Right lobe of liver (tissue), 6 donors: ENCODE data around the gene RERE. TPM values are rescaled to one million over a fixed set of nuclear protein-coding genes. Genes with fewer than 3 reads are reported as not detected.

Experiments used
- ATAC-seq, 4 donors: fragments of 200-7000 bp; cut with Tn5 transposase; one replicate each; pipeline ENCODE4 v1.9.1; 2020; ENCODE audit warnings: mild to moderate bottlenecking in 4 of 4, moderate library complexity in 4 of 4
- DNase-seq, 3 donors: peaks; one replicate each; pipeline ENCODE4 v3.0.0-alpha.2; 2020
- H3K27ac ChIP-seq, 3 donors: fragments of 200-600 bp; one replicate each; pipeline ENCODE4 v1.8.0; 2022
- H3K27me3 ChIP-seq, 2 donors: fragments of 200-600 bp; one replicate each; pipeline ENCODE4 v1.8.0; 2022
- H3K36me3 ChIP-seq, 4 donors: fragments of 200-600 bp; sonication (generic) in 1 of 4; one replicate each; pipeline versions ENCODE4 v1.5.1 to v1.8.0; 2017 to 2022; ENCODE audit warnings: control low read depth in 1 of 4
- H3K4me1 ChIP-seq, 4 donors: fragments of 200-600 bp; sonication (generic) in 1 of 4; one replicate each; pipeline versions ENCODE4 v1.5.1 to v1.8.0; 2017 to 2022; ENCODE audit warnings: control low read depth in 1 of 4
- H3K4me3 ChIP-seq, 3 donors: fragments of 200-600 bp; one replicate each; pipeline ENCODE4 v1.8.0; 2022
- H3K9me3 ChIP-seq, 4 donors: fragments of 200-600 bp; sonication (generic) in 1 of 4; one replicate each; pipeline versions ENCODE4 v1.5.1 to v1.8.0; 2017 to 2022; ENCODE audit warnings: control low read depth in 1 of 4
- CTCF ChIP-seq, 4 donors: fragments of 200-600 bp in 3 of 4; fragments of 450-650 bp in 1 of 4; IDR thresholded peaks; one replicate each; pipeline versions ENCODE4 v1.5.1 to v1.8.0; 2016 to 2022; ENCODE audit warnings: antibody characterized with exemption in 4 of 4, mild to moderate bottlenecking in 2 of 4
- POLR2A ChIP-seq: fragments of 450-650 bp; IDR thresholded peaks from one replicate; pipeline ENCODE4 v1.6.1; 2017; ENCODE audit warnings: antibody characterized with exemption, mild to moderate bottlenecking
- WGBS: methylation state at CpG from one replicate; pipeline ENCODE4 v1.1.6; 2018; ENCODE audit warnings: low coverage, low lambda C conversion rate; ENCODE audit not compliant: insufficient coverage; ENCODE audit errors: missing lambda C conversion rate; 5-methylcytosine and 5-hydroxymethylcytosine counted together
- intact Hi-C, 2 donors: fragments of 100-400 bp; cut with DNase I; formaldehyde crosslinking; loops; one replicate each; pipeline versions ENCODE4 v1.11.2 to v1.14.1; 2022
- total RNA-seq, 6 experiments: library from RNA; depleted of rRNA in 2 of 6; stranded (reverse); fragments of >200 nt in 2 of 6; fragmentation: NEBNext Ultra II Directional in 3 of 6; extraction: Animal tissue kit (Norgen Biotek cat#: 25700) in 3 of 6; gene quantifications; one replicate each; pipeline versions ENCODE4 v1.1.0 to v1.2.4, GENCODE V29; 2016 to 2023
- donor health status: DM: no; HTN: yes; CAD: no.
- donor health status: DM: no; HTN: no; CAD: no.
- donor health status: DM: no; HTN: no; CAD: no.
- donor health status: DM: no; HTN: yes; CAD: no.
- donor health status: DM: no; HTN: yes; CAD: no.

Gene RERE
- total RNA-seq, 6 experiments from 2014 or later, result 17.5 to 38.4 (median 25.0) TPM

GRCh38 chr1:8520483-8520966 is 296.9 kb downstream of the RERE start:
- ATAC-seq (peak in 1 of 4 donors; percentile 25), DNase-seq (no peak)
- Histone ChIP-seq H3K36me3 (no peaks in the 10 kb centered on the region), H3K4me3 (no peak overlapping the region), H3K4me1 (peaks cover 0 to 24% (median 0%) of the 10 kb centered on the region in 4 donors), H3K9me3 (no peaks in the 10 kb centered on the region), H3K27me3 (no peaks in the 10 kb centered on the region), H3K27ac (no peak overlapping the region)
- TF ChIP-seq CTCF (IDR thresholded peaks at IDR 0.05) (no peak), POLR2A (no peak)
- WGBS, result 68% methylated on average over 5 of the region's 6 CpGs
- intact Hi-C loops, result no loop called here

DNA sequence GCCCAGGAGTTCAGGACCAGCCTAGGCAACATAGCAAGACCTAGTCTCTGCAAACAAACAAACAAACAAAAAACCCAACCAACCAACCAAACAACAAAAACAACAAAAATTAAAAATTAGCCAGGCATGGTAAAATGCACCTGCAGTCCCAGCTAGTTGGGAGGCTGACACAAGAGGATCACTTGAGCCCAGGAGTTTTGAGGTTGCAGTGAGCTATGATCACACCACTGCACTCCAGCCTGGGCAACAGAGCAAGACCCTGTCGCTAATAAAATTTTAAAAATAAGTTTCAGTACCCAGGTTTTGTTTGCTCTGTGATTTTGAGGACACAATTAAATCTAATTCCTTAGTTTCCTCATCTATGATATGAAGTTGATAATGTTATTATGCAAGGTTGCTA is 298.3 kb downstream of the RERE start:
- DNase-seq (no peak), ATAC-seq (no peak)
- Histone ChIP-seq H3K4me1 (peaks cover 0 to 17% (median 0%) of the 10 kb centered on the region in 4 donors), H3K36me3 (no peaks in the 10 kb centered on the region), H3K4me3 (no peak overlapping the region), H3K27me3 (no peaks in the 10 kb centered on the region), H3K27ac (no peak overlapping the region), H3K9me3 (no peaks in the 10 kb centered on the region)
- intact Hi-C loops, result no loop called here
- 90% methylated on average over 1 of the region's 1 CpG for WGBS
- TF ChIP-seq CTCF (IDR thresholded peaks at IDR 0.05) (no peak), POLR2A (no peak)

- H3K4me3 ChIP-seq, result no peak overlapping the region
- 81% methylated on average over 3 of the region's 3 CpGs for WGBS
- peaks cover 0 to 12% (median 0%) of the 10 kb centered on the region in 4 donors for H3K4me1 ChIP-seq
- no peak overlapping the region for H3K27ac ChIP-seq
- intact Hi-C loops, result no loop called here
- ATAC-seq (no peak), DNase-seq (no peak)
- no peaks in the 10 kb centered on the region for H3K27me3 ChIP-seq
- TF ChIP-seq CTCF (IDR thresholded peaks at IDR 0.05), result no peak
- TF ChIP-seq POLR2A, result no peak
- no peaks in the 10 kb centered on the region for H3K9me3 ChIP-seq
- H3K36me3 ChIP-seq, result no peaks in the 10 kb centered on the region
Measured at GRCh38 chr1:8518490-8518801, 299.0 kb downstream of the RERE start.

DNA sequence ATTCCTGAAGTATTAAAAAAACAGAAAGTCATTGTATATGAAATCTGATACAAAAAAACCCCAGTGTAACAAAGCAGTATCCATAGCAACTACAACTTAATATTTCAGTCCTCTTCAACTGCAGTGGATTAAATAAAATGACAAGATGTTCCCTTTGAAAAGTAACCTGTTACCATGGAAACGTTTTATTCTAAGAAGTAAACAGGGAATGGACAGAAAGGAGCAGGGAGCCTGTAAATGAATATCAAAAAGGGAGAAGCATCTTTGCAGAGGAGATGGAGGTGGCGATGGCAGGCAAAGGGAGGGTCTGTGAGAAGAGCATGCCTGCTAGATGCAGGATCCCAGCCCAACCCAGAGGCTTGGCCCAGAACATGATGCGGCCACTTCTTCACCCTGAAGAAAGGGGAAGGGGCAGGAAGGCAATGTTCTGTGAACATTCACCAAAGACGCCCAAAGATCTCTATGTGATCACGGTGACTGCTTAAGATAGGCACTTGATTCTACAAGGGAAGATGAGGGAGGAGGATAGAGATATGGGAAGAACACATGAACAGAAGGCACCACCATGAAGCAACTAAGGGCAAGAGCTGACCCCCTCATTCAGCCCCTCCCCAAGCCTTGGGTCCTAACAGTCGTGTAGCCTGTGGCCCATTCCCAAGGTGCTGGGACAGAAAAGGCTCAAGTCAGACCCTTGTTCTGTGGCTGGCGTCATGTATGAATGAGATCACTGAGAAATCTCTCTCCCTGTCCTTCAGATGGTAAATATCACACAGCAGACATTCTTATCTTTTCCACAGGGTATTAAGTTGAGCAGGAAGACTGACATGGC is 299.6 kb downstream of the RERE start:
- TF ChIP-seq CTCF (IDR thresholded peaks at IDR 0.05), result no peak
- no peak for TF ChIP-seq POLR2A
- Histone ChIP-seq H3K9me3 (no peaks in the 10 kb centered on the region), H3K4me3 (no peak overlapping the region), H3K27me3 (no peaks in the 10 kb centered on the region), H3K4me1 (peaks cover 0 to 12% (median 0%) of the 10 kb centered on the region in 4 donors), H3K27ac (no peak overlapping the region), H3K36me3 (no peaks in the 10 kb centered on the region)
- WGBS, result 93% methylated on average over 5 of the region's 7 CpGs
- ATAC-seq, result peak in 1 of 4 donors; percentile 13
- intact Hi-C loops, result no loop called here
- no peak for DNase-seq
